ENCODE measurements around the gene TIGD3.

TIGD3 gene, protein sequence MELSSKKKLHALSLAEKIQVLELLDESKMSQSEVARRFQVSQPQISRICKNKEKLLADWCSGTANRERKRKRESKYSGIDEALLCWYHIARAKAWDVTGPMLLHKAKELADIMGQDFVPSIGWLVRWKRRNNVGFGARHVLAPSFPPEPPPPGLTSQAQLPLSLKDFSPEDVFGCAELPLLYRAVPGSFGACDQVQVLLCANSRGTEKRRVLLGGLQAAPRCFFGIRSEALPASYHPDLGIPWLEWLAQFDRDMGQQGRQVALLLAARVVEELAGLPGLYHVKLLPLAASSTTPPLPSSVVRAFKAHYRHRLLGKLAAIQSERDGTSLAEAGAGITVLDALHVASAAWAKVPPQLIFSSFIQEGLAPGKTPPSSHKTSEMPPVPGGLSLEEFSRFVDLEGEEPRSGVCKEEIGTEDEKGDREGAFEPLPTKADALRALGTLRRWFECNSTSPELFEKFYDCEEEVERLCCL

GRCh38 chr11:65354265-65355012 is at the start of gene TIGD3:
Gene TIGD3, plus strand, starts transcription at chr11:65354751. Its CDS starts 1,058 bp downstream, at chr11:65355809.
- H3K27ac ChIP-seq, result peak within 1 kb of the TSS; percentile 72
- POLR2A ChIA-PET (ENCODE audit: low non-redundant PET), result no interaction called here
- TF ChIP-seq, protein P1, sequence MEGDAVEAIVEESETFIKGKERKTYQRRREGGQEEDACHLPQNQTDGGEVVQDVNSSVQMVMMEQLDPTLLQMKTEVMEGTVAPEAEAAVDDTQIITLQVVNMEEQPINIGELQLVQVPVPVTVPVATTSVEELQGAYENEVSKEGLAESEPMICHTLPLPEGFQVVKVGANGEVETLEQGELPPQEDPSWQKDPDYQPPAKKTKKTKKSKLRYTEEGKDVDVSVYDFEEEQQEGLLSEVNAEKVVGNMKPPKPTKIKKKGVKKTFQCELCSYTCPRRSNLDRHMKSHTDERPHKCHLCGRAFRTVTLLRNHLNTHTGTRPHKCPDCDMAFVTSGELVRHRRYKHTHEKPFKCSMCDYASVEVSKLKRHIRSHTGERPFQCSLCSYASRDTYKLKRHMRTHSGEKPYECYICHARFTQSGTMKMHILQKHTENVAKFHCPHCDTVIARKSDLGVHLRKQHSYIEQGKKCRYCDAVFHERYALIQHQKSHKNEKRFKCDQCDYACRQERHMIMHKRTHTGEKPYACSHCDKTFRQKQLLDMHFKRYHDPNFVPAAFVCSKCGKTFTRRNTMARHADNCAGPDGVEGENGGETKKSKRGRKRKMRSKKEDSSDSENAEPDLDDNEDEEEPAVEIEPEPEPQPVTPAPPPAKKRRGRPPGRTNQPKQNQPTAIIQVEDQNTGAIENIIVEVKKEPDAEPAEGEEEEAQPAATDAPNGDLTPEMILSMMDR (conservative IDR thresholded peaks at IDR 0.05; ENCODE audit: low read depth), result no peak
- DNase-seq (ENCODE audit: low spot score), result peak; percentile 99
- CTCF ChIA-PET, result interaction anchor here (0.9 kb wide), 1 partner anchor 39 kb away, joined by 4 read pairs; no protein-coding TSS in a partner anchor

- no peak for DNase-seq (ENCODE audit: low spot score)
- ChIA-PET CTCF (interaction anchor here (0.7 kb wide), 2 partner anchors 9 to 24 kb away, joined by 3 read pairs; partner anchors contain the start of gene CDC42EP2), POLR2A (ENCODE audit: low non-redundant PET) (no interaction called here)
- peak overlapping the region; percentile 67 for H3K27ac ChIP-seq
- TF ChIP-seq, protein P1 (conservative IDR thresholded peaks at IDR 0.05; ENCODE audit: low read depth), result no peak
These were observed 48.9 kb upstream of the TIGD3 start for GRCh38 chr11:65305501-65306268.

DNA sequence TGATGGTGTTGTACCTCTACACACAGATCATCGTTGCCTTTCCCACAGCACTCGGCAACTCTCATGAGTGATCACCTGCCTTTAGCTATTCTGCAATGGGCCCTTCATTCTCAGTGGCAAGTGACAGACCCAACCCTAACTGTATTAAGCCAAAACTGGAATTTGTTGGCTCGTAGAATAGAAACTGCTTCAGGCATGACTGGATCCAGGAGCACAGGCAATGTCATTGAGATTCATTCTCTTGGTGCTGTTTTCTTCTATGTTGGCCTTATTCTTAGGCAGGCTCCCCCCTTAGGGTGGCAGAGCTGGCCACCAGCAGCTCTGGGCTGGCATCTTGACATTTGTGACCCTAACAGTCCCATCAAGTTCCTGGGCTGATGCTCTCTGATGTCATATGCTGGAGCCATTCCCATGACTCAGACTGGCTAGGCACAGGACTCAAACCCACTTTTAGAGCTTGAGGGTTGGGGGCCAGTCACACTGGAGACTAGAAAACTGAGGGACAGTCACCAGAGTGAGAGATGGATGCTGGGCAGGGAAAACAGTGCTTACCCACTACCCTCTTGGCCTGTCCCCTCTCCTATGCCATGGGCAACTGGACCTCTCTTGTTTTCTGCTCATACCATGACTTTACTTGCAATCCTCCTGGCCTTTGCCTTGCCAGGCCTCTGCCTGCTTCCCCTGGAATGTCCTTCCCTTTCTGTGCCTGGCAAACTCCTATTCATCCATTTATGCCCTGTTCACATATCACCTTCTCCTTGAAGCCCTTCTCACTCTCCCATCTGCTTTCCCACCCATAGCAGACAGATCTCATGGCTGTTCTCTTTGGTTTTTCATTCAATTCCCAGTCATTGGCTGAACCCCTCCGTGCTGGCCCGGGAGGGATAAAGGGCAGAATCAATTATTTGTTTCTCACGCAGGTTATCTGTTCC is 47.0 kb upstream of the TIGD3 start:
- TF ChIP-seq, protein P1 (conservative IDR thresholded peaks at IDR 0.05; ENCODE audit: low read depth), result no peak
- peak overlapping the region; percentile 97 for H3K27ac ChIP-seq
- POLR2A ChIA-PET (ENCODE audit: low non-redundant PET), result interaction anchor here (0.6 kb wide), 1 partner anchor 188 kb away, joined by 3 read pairs; no protein-coding TSS in a partner anchor
- DNase-seq (ENCODE audit: low spot score), result no peak
- CTCF ChIA-PET, result interaction anchor here (0.6 kb wide), 2 partner anchors 9 to 108 kb away, joined by 3 to 5 read pairs; no protein-coding TSS in a partner anchor

DNA sequence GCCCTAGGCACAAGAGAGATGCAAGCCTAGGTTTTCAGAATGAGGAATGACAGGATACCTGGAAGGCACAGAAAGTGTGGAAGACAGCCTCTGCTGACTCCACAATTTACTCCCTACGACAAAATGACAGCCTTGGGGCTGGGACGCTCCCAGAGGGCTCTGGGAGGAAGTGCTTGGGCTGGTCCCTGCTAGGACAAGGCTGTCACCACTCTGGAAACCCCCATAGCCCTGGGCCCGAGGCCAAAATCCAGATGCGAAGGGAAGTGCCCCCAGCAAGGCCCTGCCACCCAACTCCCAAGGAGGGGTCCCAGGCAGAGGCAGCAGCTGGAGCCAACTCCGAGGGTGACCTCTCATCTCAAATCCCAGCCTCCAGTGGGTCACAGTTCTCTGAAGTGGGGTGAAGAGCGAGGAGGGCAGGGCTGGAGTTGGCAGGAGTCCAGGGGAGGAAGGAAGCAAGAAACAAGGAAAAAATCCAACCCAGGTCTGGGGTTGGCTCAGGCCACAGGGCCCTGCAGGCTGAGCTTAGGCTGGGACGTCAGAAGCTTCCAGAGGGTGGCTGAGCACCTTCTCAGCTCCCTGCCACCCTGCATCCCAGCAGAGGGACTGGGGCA is 46.2 kb upstream of the TIGD3 start:
- peak overlapping the region; percentile 97 for H3K27ac ChIP-seq
- DNase-seq (ENCODE audit: low spot score), result no peak
- TF ChIP-seq, protein P1 (conservative IDR thresholded peaks at IDR 0.05; ENCODE audit: low read depth), result no peak
- ChIA-PET CTCF (interaction anchor here (0.6 kb wide), 2 partner anchors 8 to 107 kb away, joined by 3 to 5 read pairs; no protein-coding TSS in a partner anchor), POLR2A (ENCODE audit: low non-redundant PET) (no interaction called here)

DNA sequence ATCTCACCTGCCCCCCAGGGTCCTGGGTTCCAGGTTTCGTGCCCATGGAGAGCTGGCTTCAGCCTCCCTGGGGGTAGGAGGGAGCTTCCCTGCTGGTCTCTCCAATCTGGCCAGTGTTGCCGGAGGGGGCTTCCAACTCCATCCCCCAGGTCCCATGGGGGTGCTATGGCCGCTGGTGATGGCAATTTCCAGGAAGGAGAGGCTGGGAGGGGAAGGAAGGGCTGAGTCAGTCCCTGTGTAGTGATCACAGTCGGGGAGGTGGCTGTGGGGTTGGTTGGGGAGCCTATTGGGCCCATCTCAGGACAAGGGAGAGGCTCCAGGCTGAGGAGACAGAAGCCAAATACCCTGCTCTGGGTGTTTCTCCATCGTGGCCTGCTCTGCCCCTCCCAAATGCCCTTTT is 45.5 kb upstream of the TIGD3 start:
- POLR2A ChIA-PET (ENCODE audit: low non-redundant PET), result no interaction called here
- TF ChIP-seq, protein P1 (conservative IDR thresholded peaks at IDR 0.05; ENCODE audit: low read depth), result no peak
- CTCF ChIA-PET, result no interaction called here
- no peak for DNase-seq (ENCODE audit: low spot score)
- H3K27ac ChIP-seq, result peak overlapping the region; percentile 97

All from RWPE1 (cell line).